GM13976 (cell line): Measurements from ENCODE around the gene CCDC50.

ENCODE experiments used
- DNase-seq: peaks from one replicate; pipeline ENCODE4 v3.0.0; 2012; ENCODE audit warnings: low spot score
- CTCF ChIP-seq: IDR thresholded peaks from 2 replicates; pipeline ENCODE4 v1.5.1; 2012; ENCODE audit warnings: borderline replicate concordance, mild to moderate bottlenecking; ENCODE audit not compliant: insufficient read depth; ENCODE audit errors: extremely low read depth, missing control alignments, control extremely low read depth
- in situ Hi-C: fragments of 300-500 bp; cut with MboI; formaldehyde crosslinking; loops from one replicate; pipeline ENCODE4 v1.12.0; 2022; ENCODE audit warnings: low sequenced_read_pairs, mixed read lengths, inconsistent platforms; ENCODE audit not compliant: unreplicated experiment

CCDC50 gene

DNA sequence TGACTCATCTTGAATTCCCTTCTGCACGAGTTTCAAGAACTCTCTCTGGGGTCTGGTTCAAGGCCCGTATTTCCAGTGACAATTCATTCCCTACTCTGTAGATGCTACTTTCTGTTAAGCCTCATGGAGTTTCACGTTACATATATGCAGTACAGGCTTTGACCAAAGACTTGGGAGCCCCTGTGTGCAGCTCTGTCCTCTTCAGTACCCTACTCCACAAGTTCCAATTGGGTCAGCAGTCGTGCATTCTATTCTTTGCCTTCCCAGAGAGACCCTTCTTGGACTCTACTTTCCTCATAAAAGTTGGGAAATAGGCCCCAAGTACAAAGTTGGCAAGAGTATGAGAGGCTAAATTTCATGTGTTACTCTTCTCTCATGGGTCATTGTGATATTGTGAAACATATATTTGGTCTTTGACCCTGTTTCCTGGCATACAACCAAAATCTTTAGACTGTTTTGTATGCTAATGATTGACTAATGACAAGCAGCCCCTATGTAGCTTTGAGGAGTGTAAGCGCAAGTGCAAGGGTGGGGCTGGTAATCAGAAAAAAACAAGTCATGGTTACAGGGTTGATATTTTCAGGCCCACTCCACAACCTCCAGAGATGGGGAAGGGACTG is 15.0 kb upstream of the CCDC50 start:
- in situ Hi-C loops, result no loop called here
- DNase-seq, result no peak
- no peak for TF ChIP-seq CTCF

GRCh38 chr3:191316876-191317603 is 12.2 kb upstream of the CCDC50 start:
- DNase-seq, result no peak
- TF ChIP-seq CTCF, result no peak
- in situ Hi-C loops, result no loop called here

DNA sequence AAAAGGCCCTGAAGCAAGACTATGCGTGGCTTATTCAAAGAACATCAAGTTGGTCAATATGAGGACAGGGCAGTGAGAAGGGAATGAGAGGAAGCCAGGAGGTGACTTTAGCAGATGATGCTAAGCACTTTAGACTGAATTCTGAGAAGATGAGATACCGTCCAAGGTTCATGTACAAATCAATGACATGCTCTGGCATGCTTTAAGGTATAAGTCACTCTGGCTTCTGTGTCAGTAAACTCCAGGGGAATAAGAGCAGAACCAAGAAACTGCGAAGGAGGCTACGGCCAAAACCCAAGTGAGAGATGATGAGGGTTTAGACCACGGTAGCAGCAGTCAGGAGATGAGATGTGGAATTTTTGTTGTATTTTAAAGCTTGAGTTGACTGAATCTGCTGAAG is 8.9 kb upstream of the CCDC50 start:
- no peak for DNase-seq
- TF ChIP-seq CTCF, result no peak
- in situ Hi-C loops, result no loop called here

DNA sequence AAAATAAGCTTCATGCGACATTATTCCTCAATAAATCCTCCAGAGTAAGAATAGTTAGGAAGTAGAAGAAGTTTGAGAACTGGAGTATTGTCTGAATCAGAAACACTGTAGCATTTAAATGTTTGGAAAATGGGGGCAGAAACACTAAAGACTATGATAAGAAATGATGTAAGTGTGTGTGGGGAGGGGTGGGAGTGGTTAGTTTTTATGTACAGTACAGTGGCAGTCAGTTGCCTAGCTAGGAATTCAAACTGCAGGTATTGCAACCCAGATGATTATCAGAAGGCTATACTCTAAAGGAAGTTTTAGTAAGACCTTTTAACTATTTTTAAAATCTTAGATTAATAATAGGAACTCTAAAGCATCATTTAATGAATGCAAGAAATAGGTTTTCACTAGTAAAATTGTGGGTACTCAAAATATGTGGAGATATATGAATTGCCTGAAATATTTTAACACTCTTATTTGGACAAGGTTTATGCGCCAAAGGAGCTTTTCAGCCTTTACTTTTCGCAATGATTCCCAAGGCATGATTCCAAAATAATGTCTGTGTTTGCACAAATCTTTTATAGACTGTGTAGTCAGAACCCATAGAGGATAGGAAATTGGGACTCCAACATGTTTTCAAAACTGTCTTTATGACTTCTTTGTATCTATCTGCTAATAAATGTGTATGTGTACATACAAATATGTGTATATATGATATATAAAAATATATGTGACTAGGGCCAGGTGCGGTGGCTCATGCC is 8.0 kb upstream of the CCDC50 start:
- in situ Hi-C loops, result no loop called here
- DNase-seq, result no peak
- TF ChIP-seq CTCF, result no peak

GRCh38 chr3:191324936-191325335 is 4.3 kb upstream of the CCDC50 start:
- in situ Hi-C loops, result no loop called here
- no peak for TF ChIP-seq CTCF
- no peak for DNase-seq

- in situ Hi-C loops, result no loop called here
- no peak for DNase-seq
- TF ChIP-seq CTCF, result no peak
These were observed 1.7 kb upstream of the CCDC50 start for GRCh38 chr3:191327526-191327925.
